Measurements from ENCODE around the gene SEMA4D.

DNA sequence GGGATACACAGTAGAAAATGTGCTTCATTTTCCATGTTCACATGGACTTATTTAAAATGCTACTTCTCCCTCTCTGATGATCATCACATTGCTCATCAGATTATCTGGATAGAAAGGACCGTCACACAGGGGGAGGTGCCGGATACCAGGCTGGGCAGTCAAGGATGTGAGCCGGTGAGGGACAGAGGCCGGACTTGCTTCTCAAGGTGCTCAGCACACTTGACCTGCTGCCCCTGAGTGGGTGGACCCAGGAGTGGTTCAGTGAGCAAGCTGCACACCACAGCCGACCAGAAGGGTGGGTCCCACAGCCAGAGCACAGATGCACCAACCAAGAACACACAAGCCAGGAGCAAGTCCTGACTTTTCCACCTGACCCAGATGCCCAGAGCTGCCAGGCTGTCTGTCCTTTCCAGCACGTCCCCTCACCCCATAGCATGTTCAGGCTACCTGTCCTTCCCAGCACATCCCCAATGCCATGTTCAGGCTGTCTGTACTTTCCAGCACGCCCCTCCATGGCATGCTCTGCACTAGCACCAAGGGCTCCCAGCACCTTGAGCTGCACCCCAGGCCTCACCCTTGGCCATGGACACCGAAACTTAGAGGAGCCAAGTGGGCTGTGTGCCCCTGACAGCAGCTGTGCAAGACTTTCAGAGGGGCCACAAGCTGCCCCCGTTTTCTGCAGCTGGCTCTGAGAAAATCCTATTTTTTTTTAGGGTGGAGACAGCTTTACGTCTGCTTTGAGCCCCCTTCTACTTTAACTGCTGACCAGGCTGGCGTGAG lies 101.8 kb downstream of the SEMA4D start:
- TF ChIP-seq POLR2A (IDR thresholded peaks at IDR 0.05; ENCODE audit: low read length) (no peak), GATA1 (IDR thresholded peaks at IDR 0.05; ENCODE audit: low read depth, low read length) (no peak)

Measured in erythroblast (primary cell).